GM18505 (cell line): ENCODE data around the gene SARDH.

ENCODE experiments used
- ATAC-seq: cut with Tn5 transposase; IDR thresholded peaks from one replicate; pipeline ENCODE4 v1.9.1; 2021; ENCODE audit not compliant: unreplicated experiment
- POLR2A ChIP-seq: IDR thresholded peaks from 4 replicates; pipeline ENCODE4 v1.6.1; 2011; ENCODE audit warnings: borderline replicate concordance; ENCODE audit not compliant: insufficient read depth, insufficient read length; ENCODE audit errors: extremely low read depth

SARDH gene

GRCh38 chr9:133737774-133738639 is at the start of gene SARDH:
Gene SARDH, minus strand, starts transcription at chr9:133738352. Its CDS starts 4,179 bp downstream, at chr9:133734173.
- TF ChIP-seq POLR2A = no peak
- ATAC-seq = no peak

DNA sequence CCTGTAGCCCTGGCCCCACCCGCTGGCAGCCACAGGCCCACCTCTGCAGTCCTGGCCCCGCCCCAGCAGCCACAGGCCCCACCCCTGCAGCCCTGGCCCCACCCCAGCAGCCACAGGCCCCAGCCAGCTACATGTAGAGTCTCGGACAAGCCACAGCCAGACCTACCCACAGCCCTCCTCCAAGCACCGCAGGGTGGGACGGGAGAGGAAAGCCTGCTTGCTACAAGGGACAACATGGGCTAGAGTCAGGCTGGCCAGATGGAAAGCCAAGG is 49.5 kb upstream of the SARDH start:
- peak; percentile 44 for ATAC-seq

GRCh38 chr9:133786907-133787753 is 49.0 kb upstream of the SARDH start:
- TF ChIP-seq POLR2A = peak; percentile 37
- no peak for ATAC-seq

More for the DNA sequence above, 49.5 kb upstream of the SARDH start:
- no peak for TF ChIP-seq POLR2A

DNA sequence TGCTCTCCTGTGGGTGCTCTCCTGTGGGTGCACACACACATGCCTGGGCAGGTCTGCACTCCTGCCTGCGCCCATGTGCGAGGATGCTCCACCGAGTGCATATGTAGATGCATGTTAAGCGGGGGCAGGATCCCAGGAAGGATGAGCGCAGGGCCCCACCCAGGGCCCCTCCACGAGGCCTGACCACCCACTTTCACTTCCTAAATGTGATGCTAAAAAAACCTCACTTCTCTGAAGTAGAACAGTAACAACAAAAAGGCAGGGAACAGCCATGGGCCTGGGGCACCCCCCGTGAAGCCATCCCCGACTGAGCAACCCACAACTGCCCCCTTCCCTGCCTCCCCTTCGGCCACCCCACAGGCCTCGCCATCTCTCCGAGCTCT is 48.2 kb upstream of the SARDH start:
- no peak for TF ChIP-seq POLR2A
- peak; percentile 48 for ATAC-seq

GRCh38 chr9:133785753-133786370 is 47.7 kb upstream of the SARDH start:
- no peak for TF ChIP-seq POLR2A
- ATAC-seq = no peak

DNA sequence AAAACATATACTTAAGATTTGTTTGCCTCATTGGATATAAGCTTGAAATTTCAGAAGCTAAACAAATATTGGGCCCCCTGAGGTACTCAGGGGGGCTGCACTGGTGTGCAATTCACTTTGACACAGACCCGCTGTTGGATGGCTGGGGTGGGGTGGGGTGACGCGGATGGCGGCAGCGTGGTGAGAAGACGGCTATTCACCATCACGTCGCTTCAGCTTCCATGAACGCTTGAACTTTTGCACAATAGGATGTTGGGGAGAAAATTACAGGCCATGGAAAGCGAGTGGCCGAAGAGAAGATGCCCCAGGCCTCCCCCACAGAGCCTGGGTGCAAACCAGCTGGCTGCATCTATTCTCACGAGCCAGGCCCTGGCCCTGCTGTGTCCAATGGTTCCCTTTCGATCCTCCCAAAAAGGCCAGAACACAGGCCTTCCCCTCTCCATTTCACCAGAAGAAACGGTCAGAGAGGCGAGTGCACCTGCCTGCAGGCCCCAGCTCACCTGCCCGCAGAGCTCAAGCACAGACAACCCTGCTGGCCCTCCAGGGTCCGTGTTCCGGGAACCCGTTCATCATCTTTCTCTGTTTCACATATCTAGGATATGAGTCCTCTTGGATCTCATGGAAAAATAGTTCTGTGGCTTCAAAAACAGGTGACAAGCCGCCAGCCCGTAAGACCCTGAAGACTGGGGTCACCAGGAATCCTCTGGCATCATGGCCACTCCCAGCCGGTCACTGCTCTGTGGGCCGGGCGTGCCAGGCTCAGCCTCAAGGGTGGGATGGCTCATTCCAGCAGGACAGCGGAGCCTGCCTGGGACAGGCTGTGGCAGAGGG is 46.8 kb upstream of the SARDH start:
- TF ChIP-seq POLR2A = no peak
- ATAC-seq = no peak

DNA sequence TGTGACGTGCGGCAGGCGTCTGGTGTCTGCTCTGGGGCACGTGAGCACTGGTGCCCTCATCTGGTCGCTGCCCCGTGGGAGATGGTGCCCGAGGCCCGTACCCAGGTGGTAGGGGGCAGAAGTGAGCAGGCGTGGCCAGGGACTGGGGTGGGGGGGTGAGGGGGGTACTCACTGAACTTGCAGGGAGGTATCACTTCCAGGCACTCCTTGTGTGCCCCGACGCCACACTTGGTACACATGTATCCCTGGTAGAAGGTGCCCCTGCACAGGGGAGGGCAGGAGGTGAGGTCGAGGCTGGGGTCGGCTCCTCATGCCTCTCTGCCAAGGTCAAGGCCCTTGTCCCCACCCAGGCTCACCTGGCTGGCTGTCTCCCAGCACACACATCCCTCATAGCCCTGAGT is 45.2 kb upstream of the SARDH start:
- no peak for ATAC-seq
- TF ChIP-seq POLR2A = no peak

GRCh38 chr9:133782157-133783130 is 44.3 kb upstream of the SARDH start:
- no peak for TF ChIP-seq POLR2A
- ATAC-seq = no peak

DNA sequence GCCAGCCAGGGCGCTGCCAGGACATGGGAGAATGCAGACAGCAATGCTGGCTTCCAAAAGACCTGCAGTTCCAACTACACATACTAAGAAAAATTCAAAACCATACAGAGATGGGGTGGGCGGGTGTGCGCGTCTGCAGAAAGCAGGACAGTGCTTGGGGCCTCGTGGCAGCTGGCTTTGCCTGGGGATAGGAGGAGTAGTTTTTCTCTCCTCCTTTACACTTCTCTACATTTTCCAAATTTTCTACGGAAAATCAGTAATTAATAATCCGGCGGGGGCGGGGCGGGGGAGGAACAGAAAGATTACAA is 43.6 kb upstream of the SARDH start:
- no peak for TF ChIP-seq POLR2A
- ATAC-seq = no peak

DNA sequence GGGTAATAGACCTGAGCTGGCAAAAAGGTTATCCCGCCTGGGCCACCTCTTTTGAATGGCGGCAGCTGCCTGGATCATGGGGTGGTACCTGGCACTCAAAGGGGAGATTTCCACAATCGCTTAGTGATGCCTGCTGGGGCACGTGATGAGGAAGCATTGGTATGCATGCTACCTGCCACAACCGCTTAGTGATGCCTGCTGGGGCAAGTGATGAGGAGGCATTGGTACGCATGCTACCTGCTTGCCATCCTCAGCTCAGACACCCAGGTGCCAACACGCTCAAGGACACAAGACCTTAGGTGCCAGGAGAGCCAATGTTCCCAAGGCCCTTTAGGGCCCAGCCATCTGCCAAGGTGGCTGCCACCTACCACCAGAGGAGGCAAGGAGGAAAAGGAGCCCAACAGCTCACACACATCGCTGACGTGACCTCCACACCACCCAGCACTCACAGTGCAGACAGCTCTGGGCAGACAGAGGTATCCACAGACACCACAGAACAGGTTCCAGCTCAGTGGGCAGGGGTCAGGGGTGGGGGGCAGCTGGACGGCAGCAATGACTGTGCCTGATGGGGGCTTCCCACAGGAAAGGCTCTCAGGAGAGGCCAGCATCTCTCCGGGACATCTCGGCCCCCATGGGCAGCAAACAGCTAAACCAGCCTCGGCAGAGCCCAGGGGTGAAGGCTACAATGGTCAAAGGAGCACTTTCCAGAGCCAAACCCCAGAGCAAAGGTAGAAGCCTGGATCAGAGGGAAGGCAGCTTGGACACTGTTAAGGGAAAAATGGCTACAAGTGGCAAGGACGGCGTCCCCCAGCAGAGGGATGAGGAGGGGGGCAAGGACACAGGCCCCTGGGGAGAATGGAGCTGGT is 43.0 kb upstream of the SARDH start:
- ATAC-seq = no peak
- TF ChIP-seq POLR2A = no peak

DNA sequence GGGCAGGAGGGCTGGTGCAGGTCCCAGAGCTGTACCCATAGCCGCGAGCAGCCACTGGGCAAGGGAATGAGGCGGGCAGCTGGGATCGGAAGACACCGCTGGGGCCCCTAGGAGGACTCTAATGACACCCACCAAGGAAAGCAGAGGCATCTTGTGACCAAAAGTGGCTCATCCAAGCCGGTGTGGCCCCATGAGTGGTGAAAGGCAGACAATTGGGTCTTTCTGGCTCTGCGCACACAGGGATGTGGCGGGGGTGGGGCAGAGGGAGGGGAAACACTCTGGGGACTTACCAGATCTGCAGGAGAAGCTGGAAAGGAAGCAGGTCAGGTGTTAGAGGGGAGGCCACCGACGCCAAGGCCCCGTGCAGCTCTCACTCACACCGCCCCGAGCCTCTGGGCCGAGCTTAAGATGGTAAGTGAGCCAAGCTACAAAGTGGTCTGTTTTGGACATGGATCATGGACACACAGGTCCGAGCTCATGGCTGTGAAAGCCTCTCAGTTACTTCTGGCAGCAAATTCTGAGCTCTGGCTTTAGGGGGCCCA is 42.3 kb upstream of the SARDH start:
- no peak for TF ChIP-seq POLR2A
- ATAC-seq = no peak

GRCh38 chr9:133779516-133780403 is 41.6 kb upstream of the SARDH start:
- no peak for ATAC-seq
- TF ChIP-seq POLR2A = no peak
